ENCODE data around the gene RPS6KA1.
"Not testable (repeated sequence)": the region's sequence is repeated elsewhere in the genome, so short reads cannot be mapped to it uniquely, and the experiment has no call there.

Gene RPS6KA1

GRCh38 chr1:26580116-26580515 lies 50.6 kb downstream of the RPS6KA1 start:
- CTCF ChIA-PET, result interaction anchor here (1.3 to 1.5 kb wide), 2 partner anchors 19 to 42 kb away, joined by 3 read pairs; no protein-coding TSS in a partner anchor
- no peak overlapping the region for H3K27ac Mint-ChIP-seq
- H3K9me3 Mint-ChIP-seq, result no peaks in the 10 kb centered on the region
- H3K27me3 Mint-ChIP-seq, result no peaks in the 10 kb centered on the region
- peaks cover 10% of the 10 kb centered on the region for H3K36me3 Mint-ChIP-seq
- no peak for DNase-seq
- H3K4me3 Mint-ChIP-seq, result no peak overlapping the region
- peaks cover 21% of the 10 kb centered on the region for H3K4me1 Mint-ChIP-seq

- no peak overlapping the region for H3K4me3 Mint-ChIP-seq
- H3K4me1 Mint-ChIP-seq, result peaks cover 21% of the 10 kb centered on the region
- H3K27me3 Mint-ChIP-seq, result no peaks in the 10 kb centered on the region
- DNase-seq, result no peak
- CTCF ChIA-PET, result no interaction called here
- no peak overlapping the region for H3K27ac Mint-ChIP-seq
- H3K9me3 Mint-ChIP-seq, result no peaks in the 10 kb centered on the region
- no peaks in the 10 kb centered on the region for H3K36me3 Mint-ChIP-seq
Measured at GRCh38 chr1:26581287-26581651, 51.7 kb downstream of the RPS6KA1 start.

- DNase-seq, result no peak
- Mint-ChIP-seq H3K9me3 (no peaks in the 10 kb centered on the region), H3K4me1 (peaks cover 21% of the 10 kb centered on the region), H3K27ac (no peak overlapping the region), H3K36me3 (no peaks in the 10 kb centered on the region), H3K27me3 (no peaks in the 10 kb centered on the region), H3K4me3 (no peak overlapping the region)
- CTCF ChIA-PET, result interaction anchor here (1.1 to 2.7 kb wide), 3 partner anchors 43 to 207 kb away, joined by 4 to 7 read pairs (median 4); no protein-coding TSS in a partner anchor
Measured at GRCh38 chr1:26582053-26582835, 52.7 kb downstream of the RPS6KA1 start.

GRCh38 chr1:26582836-26583460 lies 53.4 kb downstream of the RPS6KA1 start:
- no peak overlapping the region for H3K4me3 Mint-ChIP-seq
- no peaks in the 10 kb centered on the region for H3K27me3 Mint-ChIP-seq
- no peaks in the 10 kb centered on the region for H3K9me3 Mint-ChIP-seq
- H3K4me1 Mint-ChIP-seq, result peaks cover 17% of the 10 kb centered on the region
- CTCF ChIA-PET, result interaction anchor here (0.8 to 2.7 kb wide), 4 partner anchors 44 to 206 kb away, joined by 3 to 7 read pairs (median 4); no protein-coding TSS in a partner anchor
- no peak for DNase-seq
- no peaks in the 10 kb centered on the region for H3K36me3 Mint-ChIP-seq
- H3K27ac Mint-ChIP-seq, result no peak overlapping the region

DNA sequence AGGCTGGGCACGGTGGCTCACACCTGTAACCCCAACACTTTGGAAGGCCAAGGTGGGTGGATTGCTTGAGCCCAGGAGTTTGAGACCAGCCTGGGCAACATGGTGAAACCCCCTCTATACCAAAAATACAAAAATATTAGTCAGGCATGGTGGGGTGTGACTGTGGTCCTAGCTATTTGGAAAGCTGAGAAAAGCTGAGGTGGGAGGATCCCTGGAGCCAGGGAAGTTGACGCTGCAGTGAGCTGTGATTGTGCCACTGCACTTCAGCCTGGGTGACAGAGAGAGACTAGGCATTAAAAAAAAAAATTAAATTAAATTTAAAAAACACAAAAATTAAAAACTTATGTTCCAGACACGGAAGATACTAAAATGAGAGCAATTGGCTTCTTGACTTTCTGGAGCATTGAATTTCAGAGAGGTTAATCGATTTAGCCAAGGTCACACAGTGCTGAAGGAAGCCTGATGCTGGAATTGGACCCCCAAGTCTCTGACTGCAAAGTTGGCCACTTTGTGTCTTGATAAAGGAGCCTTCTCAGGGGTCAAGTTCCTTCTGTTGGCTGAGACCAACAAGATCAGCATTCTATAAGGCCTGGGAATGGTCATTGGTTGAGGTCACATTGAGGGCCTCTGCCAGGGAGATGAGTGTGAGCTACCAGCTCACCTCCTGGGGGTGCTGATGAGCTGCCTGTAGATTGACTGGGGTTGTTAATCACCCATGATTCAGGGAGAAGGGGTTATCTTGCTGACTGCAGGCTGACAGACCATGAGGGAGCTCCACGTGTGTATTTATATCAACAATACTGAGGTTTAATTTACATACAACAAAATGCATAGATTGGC lies 54.3 kb downstream of the RPS6KA1 start:
- peak; percentile 41 for DNase-seq
- Mint-ChIP-seq H3K4me1 (peaks cover 13% of the 10 kb centered on the region), H3K4me3 (no peak overlapping the region), H3K9me3 (peaks cover 3% of the 10 kb centered on the region), H3K27me3 (no peaks in the 10 kb centered on the region), H3K36me3 (no peaks in the 10 kb centered on the region), H3K27ac (no peak overlapping the region)
- CTCF ChIA-PET, result interaction anchor here (0.7 to 2.7 kb wide), 5 partner anchors 11 to 84 kb away, joined by 3 to 7 read pairs (median 4); no protein-coding TSS in a partner anchor

- H3K4me3 Mint-ChIP-seq, H3K27ac Mint-ChIP-seq, H3K9me3 Mint-ChIP-seq, DNase-seq, H3K27me3 Mint-ChIP-seq, H3K36me3 Mint-ChIP-seq: not testable (repeated sequence)
- CTCF ChIA-PET, result interaction anchor here (0.7 to 2.7 kb wide), 4 partner anchors 10 to 84 kb away, joined by 3 to 7 read pairs (median 4); no protein-coding TSS in a partner anchor
- H3K4me1 Mint-ChIP-seq, result peaks cover 13% of the 10 kb centered on the region
Measured at GRCh38 chr1:26584588-26584987, 55.0 kb downstream of the RPS6KA1 start.

DNA sequence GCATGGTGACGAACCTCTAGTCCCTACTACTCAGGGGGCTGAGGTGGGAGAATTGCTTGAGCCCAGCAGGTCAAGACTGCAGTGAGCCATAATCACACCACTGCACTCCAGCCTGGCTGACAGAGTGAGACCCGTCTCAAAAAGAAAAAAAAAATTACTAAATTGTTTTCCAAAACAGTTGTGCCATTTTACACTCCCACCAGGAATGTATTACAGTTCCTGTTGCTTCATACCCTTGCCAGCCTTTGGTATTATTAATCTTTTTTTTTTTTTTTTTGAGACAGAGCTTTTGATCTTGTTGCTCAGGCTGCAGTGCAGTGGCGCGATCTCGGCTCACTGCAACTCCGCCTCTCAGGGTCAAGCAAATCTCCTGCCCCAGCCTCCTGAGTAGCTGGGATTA lies 55.9 kb downstream of the RPS6KA1 start:
- Mint-ChIP-seq H3K9me3 (peaks cover 7% of the 10 kb centered on the region), H3K4me1 (peaks cover 13% of the 10 kb centered on the region), H3K36me3 (peaks cover 1% of the 10 kb centered on the region), H3K4me3 (no peak overlapping the region), H3K27ac (no peak overlapping the region), H3K27me3 (peaks cover 5% of the 10 kb centered on the region)
- CTCF ChIA-PET, result interaction anchor here (0.6 kb wide), 1 partner anchor 234 kb away, joined by 3 read pairs; no protein-coding TSS in a partner anchor
- DNase-seq, result no peak

- H3K4me1 Mint-ChIP-seq, result peaks cover 6% of the 10 kb centered on the region
- no peak for DNase-seq
- CTCF ChIA-PET, result interaction anchor here (0.9 to 1.5 kb wide), 3 partner anchors 9 to 55 kb away, joined by 3 to 4 read pairs (median 4); no protein-coding TSS in a partner anchor
- H3K36me3 Mint-ChIP-seq, result peaks cover 1% of the 10 kb centered on the region
- peaks cover 7% of the 10 kb centered on the region for H3K9me3 Mint-ChIP-seq
- H3K27me3 Mint-ChIP-seq, result peaks cover 28% of the 10 kb centered on the region
- no peak overlapping the region for H3K4me3 Mint-ChIP-seq
- H3K27ac Mint-ChIP-seq, result no peak overlapping the region
Measured at GRCh38 chr1:26593385-26593784, 63.8 kb downstream of the RPS6KA1 start.

DNA sequence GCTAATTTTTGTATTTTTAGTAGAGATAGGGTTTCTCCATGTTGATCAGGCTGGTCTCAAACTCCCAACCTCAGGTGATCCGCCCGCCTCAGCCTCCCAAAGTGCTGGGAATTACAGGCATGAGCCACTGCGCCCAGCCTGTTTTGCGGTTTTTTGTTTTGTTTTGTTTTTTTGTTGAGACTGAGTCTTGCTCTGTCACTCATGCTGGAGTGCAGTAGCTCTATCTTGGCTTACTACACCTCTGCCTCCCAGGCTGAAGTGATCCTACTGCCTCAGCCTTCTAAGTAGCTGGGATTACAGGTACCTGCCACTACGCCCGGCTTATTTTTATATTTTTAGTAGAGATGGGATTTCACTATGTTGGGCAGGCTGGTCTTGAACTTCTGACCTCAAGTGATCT lies 65.0 kb downstream of the RPS6KA1 start:
- H3K27ac Mint-ChIP-seq, result not testable (repeated sequence)

DNA sequence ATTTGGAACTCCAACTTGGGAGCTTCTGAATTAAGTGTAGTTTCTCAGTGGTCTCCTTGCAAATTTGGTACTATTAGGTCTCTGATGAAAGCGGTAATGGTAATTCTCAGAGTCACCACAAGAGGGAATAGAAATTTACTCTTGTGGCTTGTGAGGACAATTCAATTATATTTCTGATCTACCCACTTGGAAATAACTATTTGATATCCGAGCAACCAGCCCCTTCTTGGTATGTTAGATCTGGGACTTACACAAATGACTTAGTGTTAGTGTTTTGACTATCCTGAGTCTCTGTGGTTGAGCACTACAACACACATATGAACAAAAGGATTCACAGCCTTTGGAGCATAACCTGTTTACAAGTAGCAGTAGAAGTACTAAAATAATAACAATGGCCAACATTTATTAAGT lies 68.1 kb downstream of the RPS6KA1 start:
- no peaks in the 10 kb centered on the region for H3K9me3 Mint-ChIP-seq

More for the DNA sequence above, 65.0 kb downstream of the RPS6KA1 start:
- Mint-ChIP-seq H3K4me1 (peaks cover 12% of the 10 kb centered on the region), H3K27me3 (peaks cover 35% of the 10 kb centered on the region)
- H3K36me3 Mint-ChIP-seq, DNase-seq, H3K4me3 Mint-ChIP-seq, H3K9me3 Mint-ChIP-seq: not testable (repeated sequence)
- CTCF ChIA-PET, result interaction anchor here (0.6 to 1.5 kb wide), 3 partner anchors 10 to 208 kb away, joined by 3 to 4 read pairs (median 4); no protein-coding TSS in a partner anchor

DNA sequence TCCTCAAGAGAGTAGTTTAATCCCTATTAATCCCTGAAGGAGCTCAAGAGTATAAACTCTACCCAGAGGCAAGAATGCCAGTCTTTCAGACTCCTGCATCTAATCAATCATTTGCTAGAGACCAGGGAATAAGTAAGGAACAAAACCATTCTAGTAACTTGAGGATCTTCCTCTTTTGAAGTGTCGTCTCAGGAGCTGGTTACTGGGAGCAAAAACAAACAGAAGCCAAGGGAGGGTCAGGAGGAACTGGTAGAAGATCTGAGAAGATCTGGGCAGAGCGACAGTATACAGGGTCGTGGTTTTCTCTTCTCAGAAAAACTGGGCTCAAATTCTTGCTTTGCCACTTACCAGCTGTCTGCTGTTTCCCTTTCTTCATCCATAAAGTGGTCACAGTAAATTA lies 69.3 kb downstream of the RPS6KA1 start:
- H3K27ac Mint-ChIP-seq, result no peak overlapping the region
- peaks cover 25% of the 10 kb centered on the region for H3K27me3 Mint-ChIP-seq
- CTCF ChIA-PET, result interaction anchor here (0.8 to 11.0 kb wide), 15 partner anchors 10 to 322 kb away, joined by 3 to 211 read pairs (median 4); partner anchors contain the start of gene PIGV
- H3K4me3 Mint-ChIP-seq, result no peak overlapping the region
- no peak for DNase-seq
- H3K4me1 Mint-ChIP-seq, result peaks cover 16% of the 10 kb centered on the region
- H3K9me3 Mint-ChIP-seq, result no peaks in the 10 kb centered on the region
- H3K36me3 Mint-ChIP-seq, result no peaks in the 10 kb centered on the region

More for the DNA sequence above, 68.1 kb downstream of the RPS6KA1 start:
- peaks cover 30% of the 10 kb centered on the region for H3K27me3 Mint-ChIP-seq
- no peak overlapping the region for H3K4me3 Mint-ChIP-seq
- DNase-seq, result no peak
- CTCF ChIA-PET, result interaction anchor here (1.3 to 11.0 kb wide), 6 partner anchors 9 to 214 kb away, joined by 3 to 211 read pairs (median 4); partner anchors contain the start of gene PIGV
- no peaks in the 10 kb centered on the region for H3K36me3 Mint-ChIP-seq
- peaks cover 16% of the 10 kb centered on the region for H3K4me1 Mint-ChIP-seq
- no peak overlapping the region for H3K27ac Mint-ChIP-seq

- peaks cover 15% of the 10 kb centered on the region for H3K4me1 Mint-ChIP-seq
- no peaks in the 10 kb centered on the region for H3K9me3 Mint-ChIP-seq
- peaks cover 37% of the 10 kb centered on the region for H3K27me3 Mint-ChIP-seq
- H3K36me3 Mint-ChIP-seq, result no peaks in the 10 kb centered on the region
- H3K27ac Mint-ChIP-seq, result no peak overlapping the region
- peak; percentile 55 for DNase-seq
- H3K4me3 Mint-ChIP-seq, result no peak overlapping the region
- CTCF ChIA-PET, result interaction anchor here (0.6 to 11.0 kb wide), 34 partner anchors 9 to 424 kb away, joined by 3 to 211 read pairs (median 5); partner anchors contain the start of gene PIGV
Measured at GRCh38 chr1:26602378-26602959, 72.9 kb downstream of the RPS6KA1 start.

- Mint-ChIP-seq H3K4me3 (no peak overlapping the region), H3K36me3 (no peaks in the 10 kb centered on the region), H3K27me3 (peaks cover 38% of the 10 kb centered on the region), H3K4me1 (peaks cover 8% of the 10 kb centered on the region), H3K9me3 (no peaks in the 10 kb centered on the region), H3K27ac (no peak overlapping the region)
- no peak for DNase-seq
- CTCF ChIA-PET, result interaction anchor here (0.6 to 11.0 kb wide), 13 partner anchors 11 to 282 kb away, joined by 3 to 211 read pairs (median 7); partner anchors contain the start of gene PIGV
Measured at GRCh38 chr1:26603856-26604255, 74.3 kb downstream of the RPS6KA1 start.

Measured in activated naive CD4-positive, alpha-beta T cell treated with anti-CD3 and anti-CD28 coated beads, Interleukin-2, amount 10 ng/mL, durations not matched to agents 7 days and 5 days (primary cell).